NCI-H2227 (cell line): Measurements from ENCODE around the gene CREB3.

ENCODE experiments used
- DNase-seq: peaks from one replicate; lab custom pipeline; 2025; ENCODE audit not compliant: unreplicated experiment; lab: John Stamatoyannopoulos, UW

The CREB3 gene

DNA sequence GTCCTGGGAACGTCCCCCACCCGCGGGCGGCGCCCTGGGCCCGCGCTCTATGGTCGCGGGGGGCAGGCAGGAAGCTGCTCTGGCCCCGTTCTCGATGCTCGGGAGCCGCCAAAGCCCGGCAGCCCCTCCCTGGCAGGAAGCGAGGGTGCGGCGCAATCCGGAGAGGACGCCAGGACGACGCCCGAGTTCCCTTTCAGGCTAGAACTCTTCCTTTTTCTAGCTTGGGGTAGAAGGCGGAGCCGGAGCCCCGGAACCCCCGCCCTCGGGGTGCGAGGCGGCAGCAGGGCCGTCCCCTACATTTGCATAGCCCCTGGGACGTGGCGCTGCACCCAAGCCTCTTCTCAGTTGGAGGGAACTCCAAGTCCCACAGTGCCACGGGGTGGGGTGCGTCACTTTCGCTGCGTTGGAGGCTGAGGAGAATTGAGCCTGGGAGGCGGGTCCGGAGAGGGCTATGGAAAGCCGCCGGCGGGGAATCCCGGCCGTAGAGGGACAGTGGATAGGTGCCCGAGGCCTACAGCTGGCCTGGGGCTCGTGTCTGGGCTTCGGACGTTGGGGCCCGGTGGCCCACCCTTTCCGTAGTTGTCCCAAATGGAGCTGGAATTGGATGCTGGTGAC lies at the start of gene CREB3, which contains the start of gene TLN1:
Gene CREB3 (plus strand): TSS at position 482 of the 615 bp plus-strand sequence. CDS start 107 bp downstream, at position 589.
Gene TLN1 (minus strand): TSS at position 11 of the 615 bp plus-strand sequence. CDS start 6,501 bp downstream, outside the sequence.
- peak; percentile 99 for DNase-seq

GRCh38 chr9:35683323-35683722 lies 49.1 kb upstream of the CREB3 start:
- DNase-seq, result no peak

GRCh38 chr9:35684921-35685320 lies 47.5 kb upstream of the CREB3 start:
- DNase-seq, result no peak

DNA sequence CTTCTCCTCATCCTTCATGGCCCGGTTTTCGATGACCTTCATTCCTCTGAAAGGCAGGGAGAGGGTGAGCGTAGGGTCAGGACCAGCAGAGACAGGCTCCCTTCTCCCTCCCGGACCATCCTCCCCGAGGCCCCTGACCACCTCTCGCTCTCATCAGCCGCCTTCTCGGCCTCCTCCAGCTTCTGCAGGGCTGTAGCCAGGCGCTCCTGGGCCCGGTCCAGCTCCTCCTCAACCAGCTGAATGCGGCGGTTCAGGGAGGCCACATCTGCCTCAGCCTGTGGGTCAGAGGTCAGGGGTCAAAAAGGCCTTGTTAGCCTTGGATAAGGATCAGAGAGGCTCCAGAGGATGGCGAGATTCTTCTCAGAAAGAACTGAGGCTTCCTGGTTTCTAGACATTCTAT lies 47.0 kb upstream of the CREB3 start:
- DNase-seq, result no peak

DNA sequence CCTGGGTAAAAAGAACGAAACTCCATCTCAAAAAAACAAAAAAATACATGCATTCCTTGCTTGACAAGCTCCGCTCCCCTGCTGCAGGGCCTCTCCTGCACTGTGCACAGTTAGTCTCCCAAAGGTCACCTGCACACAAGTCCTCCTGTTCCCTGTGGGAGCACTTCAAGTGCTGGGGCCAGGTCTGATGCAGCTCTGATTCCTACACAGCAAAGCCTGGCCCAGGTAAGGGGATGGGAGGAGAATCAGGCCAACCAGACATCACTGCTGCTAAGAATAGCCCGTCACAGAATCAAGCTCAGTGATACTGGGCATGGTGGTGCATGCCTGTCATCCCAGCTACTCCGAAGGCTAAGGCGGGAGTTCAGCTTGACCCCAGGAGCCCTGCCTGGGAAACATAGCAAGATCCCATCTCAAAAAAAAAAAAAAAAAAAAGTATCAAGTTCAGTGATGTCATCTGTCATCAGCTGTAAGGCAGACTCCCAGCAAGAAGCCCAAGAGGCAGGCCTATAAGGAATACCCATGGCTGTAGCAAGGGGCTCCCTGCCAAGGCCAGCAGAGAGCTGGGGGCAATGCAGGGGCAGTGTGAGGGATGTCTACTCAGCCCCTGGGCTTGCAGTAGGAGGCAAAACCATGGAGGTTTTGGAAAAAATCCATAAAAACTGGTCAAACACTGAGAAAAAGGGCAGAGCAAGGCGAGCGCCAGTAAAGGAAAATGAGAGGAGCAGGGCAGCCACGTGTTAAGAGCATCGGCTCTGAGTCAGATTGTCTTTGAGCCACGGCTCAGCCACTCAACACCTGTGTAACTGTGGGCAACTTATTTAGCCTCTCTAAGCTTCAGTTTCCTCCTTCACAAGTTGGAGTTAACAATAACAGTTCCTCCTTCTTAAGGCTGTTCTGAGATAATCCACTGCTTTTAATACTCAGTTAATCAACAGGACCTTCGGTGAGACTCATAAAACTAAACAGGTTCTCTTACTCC lies 46.0 kb upstream of the CREB3 start:
- no peak for DNase-seq

DNA sequence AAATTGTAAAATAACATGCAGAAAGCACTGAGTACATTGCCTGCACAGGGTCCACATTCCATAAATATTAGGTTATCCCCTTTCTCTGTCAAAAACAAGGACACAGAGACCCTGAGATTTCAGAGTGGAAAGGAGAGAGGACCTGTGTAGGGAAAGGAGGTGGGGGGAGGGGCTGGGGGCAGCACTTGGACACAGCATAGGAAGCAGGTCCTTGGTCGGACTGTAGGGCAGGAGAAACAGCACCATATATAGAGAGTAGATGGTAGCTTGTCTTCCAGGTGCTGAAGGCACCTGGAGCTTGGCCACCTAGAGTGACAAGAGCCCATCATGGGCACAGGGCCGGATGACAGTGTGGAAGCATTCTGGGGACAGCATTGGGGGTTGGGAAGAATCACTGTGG lies 45.2 kb upstream of the CREB3 start:
- no peak for DNase-seq

- DNase-seq, result no peak
Observed at GRCh38 chr9:35687972-35688557, 44.4 kb upstream of the CREB3 start.

- DNase-seq, result no peak
Observed at GRCh38 chr9:35688558-35689541, 43.6 kb upstream of the CREB3 start.

DNA sequence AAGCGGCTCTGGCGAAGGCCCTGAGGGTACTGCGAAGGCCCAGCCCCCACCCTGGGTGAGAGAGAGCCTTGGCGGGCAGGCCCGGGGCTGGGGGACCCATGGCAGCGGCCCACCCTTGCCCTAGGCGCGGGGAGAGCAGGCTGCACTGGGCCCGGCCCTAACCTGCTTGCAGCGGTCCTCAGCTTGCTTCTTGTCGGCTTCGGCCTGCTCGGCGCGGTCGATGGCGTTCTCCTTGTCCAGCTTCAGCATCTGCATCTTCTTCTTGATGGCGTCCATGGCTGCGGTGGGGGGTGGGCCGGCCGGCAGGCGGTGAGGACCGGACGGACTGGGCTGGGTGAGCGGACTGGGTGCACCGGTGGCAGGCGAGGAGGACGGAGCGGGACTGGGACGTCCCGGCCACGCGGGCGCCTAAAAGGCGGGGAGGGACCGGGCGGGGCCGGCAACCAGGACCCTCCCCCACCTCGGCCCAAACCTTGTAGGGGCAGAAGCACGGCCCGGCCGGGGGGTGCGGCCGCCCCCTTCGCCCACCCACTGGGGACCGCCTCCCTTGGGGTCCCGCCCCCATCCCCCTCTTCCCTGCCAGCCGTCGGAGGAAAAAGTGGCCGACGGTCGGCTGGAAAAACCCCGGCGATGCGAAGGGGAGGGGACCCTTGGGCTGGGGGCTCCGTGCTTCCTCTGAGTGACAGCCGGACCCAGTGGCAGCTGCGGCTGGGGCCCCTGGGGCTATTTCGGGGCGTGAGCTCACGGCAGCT lies 42.7 kb upstream of the CREB3 start, which contains the start of gene TPM2:
Gene TPM2 (minus strand): TSS at position 384 of the 752 bp plus-strand sequence. CDS start 108 bp downstream, at position 276.
- no peak for DNase-seq

DNA sequence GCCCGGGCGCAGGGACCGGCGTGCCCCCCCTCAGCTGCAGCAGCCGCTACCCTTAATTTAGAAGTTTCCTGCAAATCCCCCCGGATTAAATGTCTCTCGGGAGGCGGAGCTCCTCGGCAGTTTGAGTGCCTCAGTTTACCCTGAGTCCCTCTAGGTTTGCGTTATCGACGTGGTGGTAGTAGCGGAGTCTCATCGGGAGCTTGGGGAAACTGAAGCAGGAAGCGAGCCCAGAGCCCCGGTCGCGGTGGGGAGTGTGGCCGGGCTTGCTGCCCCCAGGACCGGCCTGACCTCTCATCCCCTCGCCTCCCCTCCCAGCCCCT lies 42.2 kb upstream of the CREB3 start:
- DNase-seq, result no peak

DNA sequence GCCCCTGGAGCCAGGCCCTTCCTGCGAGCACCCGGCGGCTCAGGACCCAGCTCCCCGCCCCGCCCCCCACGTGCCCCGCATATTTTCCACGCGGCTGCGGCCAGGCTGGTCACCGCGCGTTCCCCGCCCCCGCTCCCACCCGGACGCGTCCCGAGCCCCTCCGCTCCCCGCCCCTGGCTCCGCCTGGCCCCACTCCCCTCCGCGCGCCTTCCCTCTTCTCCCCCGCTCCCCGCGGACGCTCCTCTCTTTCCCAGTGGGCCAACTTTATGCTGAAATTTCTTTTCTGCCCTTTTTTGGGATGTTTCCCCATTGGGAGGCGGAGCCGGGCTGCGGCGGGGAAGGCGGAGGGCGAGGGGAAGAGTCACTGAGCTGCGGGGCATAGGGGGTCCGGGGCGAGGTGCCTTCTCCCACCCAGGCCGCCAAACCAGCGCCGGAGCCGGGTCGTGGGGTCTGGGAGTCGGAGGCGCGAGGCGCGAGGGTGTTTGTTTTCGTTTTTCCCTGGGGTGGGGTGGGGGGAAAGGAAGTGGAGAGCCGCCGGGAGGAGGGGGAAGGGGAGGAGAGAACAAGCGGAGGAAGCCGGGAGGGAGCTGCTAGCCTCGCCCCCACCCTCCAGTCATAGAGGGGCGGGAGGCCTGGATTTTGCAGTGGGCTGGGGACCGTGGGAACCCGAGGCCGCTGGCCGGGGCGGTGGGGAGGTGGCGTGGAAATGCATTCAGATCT lies 41.7 kb upstream of the CREB3 start:
- peak; percentile 49 for DNase-seq

- DNase-seq, result no peak
Observed at GRCh38 chr9:35691334-35691650, 41.2 kb upstream of the CREB3 start.

DNA sequence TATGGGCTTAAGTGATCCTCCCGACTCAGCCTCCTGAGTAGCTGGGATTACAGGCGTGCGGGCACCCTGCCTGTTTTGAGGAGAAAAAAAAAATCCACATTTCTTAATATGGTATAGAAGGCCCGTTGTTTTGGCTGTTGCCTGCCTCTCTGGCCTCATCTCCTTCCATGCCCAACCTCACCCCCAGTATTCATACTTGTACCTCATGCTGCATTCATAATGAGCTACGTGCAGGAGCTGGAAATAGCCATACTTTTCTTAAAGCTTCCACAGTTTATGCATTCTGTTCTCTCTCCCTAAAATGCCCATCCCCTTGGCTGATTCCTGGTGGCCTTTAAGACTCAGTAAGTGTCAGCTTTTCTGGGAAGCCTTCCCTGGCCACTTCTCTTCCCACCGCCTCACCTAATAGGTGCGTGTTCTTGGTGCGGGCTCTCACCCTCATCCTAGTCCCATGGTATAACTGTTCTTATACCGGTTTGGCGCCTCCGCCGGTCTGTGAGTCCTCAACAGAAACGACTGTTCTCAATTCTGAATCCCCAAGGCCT lies 40.6 kb upstream of the CREB3 start:
- DNase-seq, result no peak

- no peak for DNase-seq
Observed at GRCh38 chr9:35695943-35696401, 36.5 kb upstream of the CREB3 start.

GRCh38 chr9:35696520-35697215 lies 35.8 kb upstream of the CREB3 start:
- DNase-seq, result peak; percentile 21

DNA sequence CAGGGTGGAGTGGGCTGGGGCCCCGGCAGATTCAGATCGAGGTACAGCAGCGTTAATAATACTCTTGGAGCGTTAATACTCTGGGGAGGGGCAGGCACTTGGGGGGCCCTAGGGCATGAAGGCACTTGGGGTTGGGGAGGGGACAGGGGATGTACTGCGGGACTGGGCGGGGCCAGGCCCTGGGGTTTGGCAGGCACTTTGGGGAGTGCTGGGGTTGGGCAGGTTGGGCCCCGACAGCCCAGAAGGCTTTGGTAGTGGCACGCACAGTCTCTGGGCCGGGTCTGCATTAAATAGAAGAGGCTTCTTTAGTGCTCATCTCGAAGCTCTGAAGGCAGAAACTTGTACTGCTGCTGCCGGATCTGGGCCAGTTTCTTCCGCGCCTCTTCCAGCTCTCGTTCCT lies 35.0 kb upstream of the CREB3 start:
- no peak for DNase-seq

GRCh38 chr9:35698231-35698630 lies 34.2 kb upstream of the CREB3 start:
- no peak for DNase-seq

GRCh38 chr9:35700031-35700430 lies 32.4 kb upstream of the CREB3 start:
- DNase-seq, result no peak
